HepG2 (cell line): ENCODE data around the gene MTM1.

Experiments used
- BHLHE40 ChIP-seq: IDR thresholded peaks from 2 replicates; pipeline ENCODE4 v1.6.1; 2011; ENCODE audit warnings: low read length, improper control_type of control experiment
- CTCF ChIP-seq: sonication (generic); formaldehyde crosslinking; IDR thresholded peaks from 2 replicates; pipeline ENCODE4 v1.5.0; 2020; ENCODE audit warnings: mild to moderate bottlenecking, missing genetic modification reagents, moderate library complexity
- EZH2 ChIP-seq: conservative IDR thresholded peaks from 2 replicates; pipeline ENCODE4 v1.6.1; 2012; ENCODE audit warnings: mild to moderate bottlenecking, low read depth, low read length, moderate library complexity
- MXD1 ChIP-seq: sonication (generic); formaldehyde crosslinking; IDR thresholded peaks from 2 replicates; pipeline ENCODE4 v1.4.0; 2020; ENCODE audit warnings: mild to moderate bottlenecking, missing genetic modification reagents
- POLR2G ChIP-seq: fragments of 200-400 bp; formaldehyde crosslinking; IDR thresholded peaks from 2 replicates; pipeline ENCODE4 v1.6.1; 2018; ENCODE audit warnings: mild to moderate bottlenecking, low read depth, low read length, moderate library complexity
- SMAD1 ChIP-seq: sonication (generic); formaldehyde crosslinking; IDR thresholded peaks from 2 replicates; pipeline ENCODE4 v1.4.0; 2020; ENCODE audit warnings: missing genetic modification reagents, low read depth, mild to moderate bottlenecking, borderline replicate concordance
- SP1 ChIP-seq, 2 experiments: fragments of 450-650 bp in 1 of 2; sonication (generic) in 1 of 2; formaldehyde crosslinking in 1 of 2; IDR thresholded peaks; 2 replicates each; pipeline versions ENCODE4 v1.4.0 to v1.6.1; 2016 to 2020; ENCODE audit warnings: missing genetic modification reagents in 1 of 2
- STAT6 ChIP-seq: sonication (generic); formaldehyde crosslinking; IDR thresholded peaks from 2 replicates; pipeline ENCODE4 v1.4.0; 2020; ENCODE audit warnings: missing genetic modification reagents, mild to moderate bottlenecking, borderline replicate concordance
- YY1 ChIP-seq: IDR thresholded peaks from 2 replicates; pipeline ENCODE4 v1.6.1; 2011; ENCODE audit warnings: low read length, low read depth, moderate library complexity, mild to moderate bottlenecking; ENCODE audit not compliant: insufficient read depth, insufficient replicate concordance
- ZBTB44 ChIP-seq: sonication (generic); formaldehyde crosslinking; IDR thresholded peaks from 2 replicates; pipeline ENCODE4 v1.4.0; 2020; ENCODE audit warnings: missing genetic modification reagents
- ZBTB7B ChIP-seq: sonication (generic); formaldehyde crosslinking; IDR thresholded peaks from 2 replicates; pipeline ENCODE4 v1.4.0; 2020; ENCODE audit warnings: missing genetic modification reagents
- ZNF512 ChIP-seq: sonication (generic); formaldehyde crosslinking; IDR thresholded peaks from 2 replicates; pipeline ENCODE4 v1.4.0; 2020; ENCODE audit warnings: mild to moderate bottlenecking, missing genetic modification reagents
- ZNF629 ChIP-seq: sonication (generic); formaldehyde crosslinking; conservative IDR thresholded peaks from 2 replicates; pipeline ENCODE4 v1.5.0; 2020; ENCODE audit warnings: missing genetic modification reagents
- TF ChIP-seq, protein P1 (sequence below): sonication (generic); formaldehyde crosslinking; IDR thresholded peaks from 2 replicates; pipeline ENCODE4 v1.9.0; 2022; ENCODE audit warnings: missing genetic modification reagents, mild to moderate bottlenecking, borderline replicate concordance

DNA sequence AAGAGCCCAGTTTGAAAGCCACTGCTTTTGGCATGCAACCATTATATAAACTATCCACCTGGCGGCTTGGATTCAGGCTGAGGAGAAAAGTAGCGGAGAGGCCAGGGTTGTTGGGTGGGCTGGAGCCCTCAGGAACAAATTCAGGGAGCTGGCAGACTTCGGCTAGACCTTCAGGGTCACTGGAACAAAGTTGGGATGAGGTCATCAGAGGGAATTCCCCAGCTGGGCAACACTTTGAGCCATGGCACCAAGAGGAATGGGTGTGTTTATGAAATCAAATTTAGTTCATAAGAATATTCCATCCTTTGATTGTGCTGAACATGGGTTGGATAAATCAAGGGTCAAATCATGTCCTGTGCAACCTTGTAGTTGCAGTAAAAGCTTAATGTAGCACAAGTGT is 146.8 kb downstream of the MTM1 start:
- TF ChIP-seq ZBTB44 (CRISPR knock-in tag) = no peak
- no peak for TF ChIP-seq EZH2
- no peak for TF ChIP-seq ZNF629 (CRISPR knock-in tag)
- TF ChIP-seq CTCF = no peak
- no peak for TF ChIP-seq STAT6 (CRISPR knock-in tag)
- no peak for TF ChIP-seq SMAD1
- no peak for TF ChIP-seq YY1
- TF ChIP-seq ZBTB7B (CRISPR knock-in tag) = no peak
- TF ChIP-seq POLR2G = no peak
- TF ChIP-seq, protein P1, sequence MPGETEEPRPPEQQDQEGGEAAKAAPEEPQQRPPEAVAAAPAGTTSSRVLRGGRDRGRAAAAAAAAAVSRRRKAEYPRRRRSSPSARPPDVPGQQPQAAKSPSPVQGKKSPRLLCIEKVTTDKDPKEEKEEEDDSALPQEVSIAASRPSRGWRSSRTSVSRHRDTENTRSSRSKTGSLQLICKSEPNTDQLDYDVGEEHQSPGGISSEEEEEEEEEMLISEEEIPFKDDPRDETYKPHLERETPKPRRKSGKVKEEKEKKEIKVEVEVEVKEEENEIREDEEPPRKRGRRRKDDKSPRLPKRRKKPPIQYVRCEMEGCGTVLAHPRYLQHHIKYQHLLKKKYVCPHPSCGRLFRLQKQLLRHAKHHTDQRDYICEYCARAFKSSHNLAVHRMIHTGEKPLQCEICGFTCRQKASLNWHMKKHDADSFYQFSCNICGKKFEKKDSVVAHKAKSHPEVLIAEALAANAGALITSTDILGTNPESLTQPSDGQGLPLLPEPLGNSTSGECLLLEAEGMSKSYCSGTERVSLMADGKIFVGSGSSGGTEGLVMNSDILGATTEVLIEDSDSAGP (CRISPR knock-in tag) = no peak
- TF ChIP-seq SP1 (IDR thresholded peaks at IDR 0.05) = no peak
- TF ChIP-seq SP1 (CRISPR knock-in tag; IDR thresholded peaks at IDR 0.05) = no peak
- TF ChIP-seq ZNF512 (CRISPR knock-in tag) = no peak
- TF ChIP-seq BHLHE40 = no peak
- TF ChIP-seq MXD1 (CRISPR knock-in tag) = no peak
